NCI-H460 (cell line): ENCODE data around the gene DOCK7. TPM values are rescaled to one million over a fixed set of nuclear protein-coding genes. Genes with fewer than 3 reads are reported as not detected.
A peak's percentile ranks its signal among the peaks of the same experiment; 100 is the strongest.

Source experiments
- DNase-seq: peaks from one replicate; pipeline ENCODE4 v3.0.0-alpha.2; 2016; ENCODE audit warnings: low read depth; ENCODE audit errors: extremely low read depth
- total RNA-seq: library from RNA; depleted of rRNA; stranded (reverse); fragments of >200 nt; shearing (Covaris generic); gene quantifications from 2 replicates; pipeline ENCODE4 v1.2.3, GENCODE V29; 2014

DOCK7 gene
- total RNA-seq, 1 experiment from 2014 or later: 48.6 TPM

- no peak for DNase-seq
Measured at GRCh38 chr1:62457955-62458354, 230.2 kb downstream of the DOCK7 start.

DNA sequence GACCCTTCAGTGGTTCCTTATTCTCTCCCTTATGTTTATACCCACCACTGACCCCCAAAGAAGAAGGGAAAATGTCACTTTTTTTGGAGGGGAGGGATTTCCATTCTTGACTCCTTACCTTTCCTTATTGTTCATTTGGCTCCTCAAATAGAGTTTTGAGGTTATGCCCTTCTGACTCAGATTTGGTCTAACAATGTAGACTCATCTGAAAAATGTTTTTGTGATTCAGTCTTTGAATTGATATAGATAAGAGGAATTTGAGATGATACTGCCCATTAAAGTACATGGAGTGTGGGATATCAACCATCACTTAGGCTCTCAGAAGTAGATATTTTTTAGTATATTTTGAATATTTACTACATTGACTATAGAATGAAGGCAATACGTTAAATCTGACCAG lies 235.2 kb downstream of the DOCK7 start:
- DNase-seq: no peak

- no peak for DNase-seq
Measured at GRCh38 chr1:62450301-62450700, 237.9 kb downstream of the DOCK7 start.

DNA sequence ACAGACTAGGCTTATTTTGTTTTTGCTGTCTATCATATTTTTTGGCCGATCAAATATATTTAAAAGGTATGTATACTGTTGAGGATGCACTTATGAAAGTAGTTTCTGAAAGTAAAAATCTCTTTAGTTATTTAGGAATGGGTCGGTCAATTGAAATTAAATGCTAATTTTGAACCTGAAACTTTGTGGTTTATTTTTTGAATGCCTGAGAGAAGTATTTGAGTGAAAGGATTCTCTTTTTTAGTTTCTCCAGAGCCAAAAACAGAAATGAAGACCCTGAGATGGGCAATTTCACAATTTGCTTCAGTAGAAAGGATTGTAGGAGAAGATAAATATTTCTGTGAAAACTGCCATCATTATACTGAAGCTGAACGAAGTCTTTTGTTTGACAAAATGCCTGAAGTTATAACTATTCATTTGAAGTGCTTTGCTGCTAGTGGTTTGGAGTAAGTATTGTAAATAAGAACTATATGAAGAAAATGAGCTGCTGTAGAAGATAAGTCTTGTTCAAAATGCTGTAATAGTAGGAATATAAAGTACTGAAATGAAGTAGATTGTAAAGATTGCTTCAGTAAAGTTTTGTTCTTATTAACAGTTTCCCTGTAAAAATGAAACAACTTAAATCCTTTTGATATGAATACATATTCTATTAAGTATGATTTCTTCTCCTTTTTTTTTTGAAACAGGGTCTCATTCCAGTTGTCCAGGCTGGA lies 239.8 kb downstream of the DOCK7 start:
- DNase-seq: no peak

DNA sequence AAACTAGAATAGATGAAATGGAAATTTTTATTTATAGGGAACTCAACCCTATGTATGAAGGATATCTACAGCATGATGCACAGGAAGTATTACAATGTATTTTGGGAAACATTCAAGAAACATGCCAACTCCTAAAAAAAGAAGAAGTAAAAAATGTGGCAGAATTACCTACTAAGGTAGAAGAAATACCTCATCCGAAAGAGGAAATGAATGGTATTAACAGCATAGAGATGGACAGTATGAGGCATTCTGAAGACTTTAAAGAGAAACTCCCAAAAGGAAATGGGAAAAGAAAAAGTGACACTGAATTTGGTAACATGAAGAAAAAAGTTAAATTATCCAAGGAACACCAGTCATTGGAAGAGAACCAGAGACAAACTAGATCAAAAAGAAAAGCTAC lies 243.5 kb downstream of the DOCK7 start:
- no peak for DNase-seq

- DNase-seq: no peak
Measured at GRCh38 chr1:62439652-62440371, 248.4 kb downstream of the DOCK7 start.

DNA sequence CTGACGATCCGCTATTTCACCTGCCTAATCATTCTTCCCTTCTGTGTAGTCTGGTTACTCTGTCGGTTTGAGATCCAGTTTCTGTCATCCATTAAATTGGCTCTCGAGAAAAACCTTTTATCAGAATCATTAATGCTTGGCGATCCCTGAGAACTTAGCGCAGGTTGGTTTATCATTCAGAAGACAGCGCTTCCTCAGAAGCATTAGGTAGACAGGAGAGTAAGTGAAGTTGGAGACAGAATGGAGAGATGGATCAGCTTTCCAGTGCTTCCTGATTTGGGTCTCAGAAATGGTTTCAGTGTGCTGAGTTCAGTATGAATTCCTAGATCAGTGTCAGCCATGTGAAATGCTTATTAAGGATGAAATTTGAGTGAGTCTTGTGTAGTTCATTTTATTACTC lies 250.0 kb downstream of the DOCK7 start:
- DNase-seq: no peak

- DNase-seq: no peak
Measured at GRCh38 chr1:62437273-62437940, 250.8 kb downstream of the DOCK7 start.

DNA sequence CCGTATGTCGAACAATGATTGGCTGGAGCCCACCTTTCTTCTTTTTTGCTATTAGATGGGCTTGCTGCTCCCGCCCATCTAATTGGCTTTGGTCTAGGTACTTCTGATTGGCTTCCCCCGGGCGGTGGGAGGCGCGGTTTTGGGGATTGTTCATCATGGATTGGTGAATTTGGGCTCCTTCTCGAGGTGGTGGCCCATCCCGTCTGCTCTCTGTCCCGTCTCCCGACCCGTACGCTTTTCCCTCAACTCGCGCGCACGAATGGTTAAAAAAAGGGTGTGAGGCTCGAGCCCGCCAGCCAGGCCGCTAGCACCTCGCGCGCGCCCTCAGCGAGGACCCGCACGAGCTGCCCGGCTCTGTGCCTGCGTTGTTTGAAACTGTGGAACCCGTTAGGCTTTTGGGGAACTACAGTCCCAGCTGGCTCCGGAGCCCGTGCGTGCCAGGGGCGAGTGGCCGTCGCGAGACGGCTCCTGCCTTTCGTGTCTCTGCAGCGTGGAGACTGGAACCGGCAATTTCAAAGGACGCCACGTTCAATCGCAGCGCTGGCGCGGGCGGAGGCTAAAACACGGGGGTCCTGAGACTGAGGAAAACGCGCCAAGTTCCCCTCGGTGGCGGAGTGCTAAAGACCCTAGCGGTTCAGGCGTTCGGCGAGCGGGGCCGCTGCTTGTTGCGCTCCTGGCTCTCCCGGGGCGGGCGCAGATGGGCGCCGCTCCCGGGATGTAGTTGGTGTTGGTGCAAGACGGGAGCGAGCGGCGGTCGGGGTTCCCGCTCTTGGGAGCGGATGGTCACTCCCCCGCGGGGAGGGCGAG lies 251.5 kb downstream of the DOCK7 start, which contains the start of gene USP1:
USP1 (plus strand) TSS at position 584 of the 807 bp plus-strand sequence. CDS start 2,819 bp downstream, outside the sequence.
- peak; percentile 100 for DNase-seq

DNA sequence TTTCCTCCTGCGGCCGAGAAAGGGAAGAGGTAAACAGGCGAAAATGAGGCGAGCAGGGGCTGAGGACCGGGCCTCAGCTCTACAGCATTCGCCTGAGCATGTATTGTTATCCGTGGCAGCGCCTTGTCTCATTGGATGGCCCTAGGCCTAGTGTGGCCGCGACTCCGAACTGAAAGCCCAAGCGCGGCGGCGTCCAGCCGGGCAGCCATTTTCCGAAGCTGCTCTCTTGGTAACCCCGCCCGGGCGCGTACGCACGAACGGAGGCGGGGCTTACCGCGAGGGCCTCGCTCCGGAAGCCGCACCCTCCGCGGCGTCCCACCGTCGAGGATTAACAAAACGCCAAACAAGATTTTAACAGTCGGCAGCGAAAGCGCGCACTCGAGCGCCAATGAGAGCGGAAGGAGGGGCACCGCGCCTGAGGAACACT lies 252.1 kb downstream of the DOCK7 start:
- DNase-seq: no peak

GRCh38 chr1:62435231-62436038 lies 252.8 kb downstream of the DOCK7 start:
- no peak for DNase-seq

DNA sequence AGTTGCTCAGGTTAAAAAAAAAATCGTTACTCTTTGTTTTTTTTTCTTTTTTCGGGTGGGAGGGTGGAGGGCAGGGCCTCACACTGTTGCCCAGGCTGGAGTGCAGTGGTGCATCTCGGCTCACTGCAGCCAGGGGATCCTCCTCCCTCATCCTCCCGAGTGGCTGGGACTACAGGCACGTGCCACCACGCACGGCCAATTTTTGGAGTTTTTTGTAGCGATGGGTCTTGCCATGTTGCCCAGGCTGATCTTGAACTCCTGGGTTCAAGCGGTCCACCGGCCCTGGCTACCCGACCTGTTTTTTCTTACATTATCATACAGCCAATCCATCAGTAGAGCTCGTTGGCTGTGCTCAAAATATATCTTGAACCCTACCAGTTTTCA lies 253.6 kb downstream of the DOCK7 start:
- no peak for DNase-seq

DNA sequence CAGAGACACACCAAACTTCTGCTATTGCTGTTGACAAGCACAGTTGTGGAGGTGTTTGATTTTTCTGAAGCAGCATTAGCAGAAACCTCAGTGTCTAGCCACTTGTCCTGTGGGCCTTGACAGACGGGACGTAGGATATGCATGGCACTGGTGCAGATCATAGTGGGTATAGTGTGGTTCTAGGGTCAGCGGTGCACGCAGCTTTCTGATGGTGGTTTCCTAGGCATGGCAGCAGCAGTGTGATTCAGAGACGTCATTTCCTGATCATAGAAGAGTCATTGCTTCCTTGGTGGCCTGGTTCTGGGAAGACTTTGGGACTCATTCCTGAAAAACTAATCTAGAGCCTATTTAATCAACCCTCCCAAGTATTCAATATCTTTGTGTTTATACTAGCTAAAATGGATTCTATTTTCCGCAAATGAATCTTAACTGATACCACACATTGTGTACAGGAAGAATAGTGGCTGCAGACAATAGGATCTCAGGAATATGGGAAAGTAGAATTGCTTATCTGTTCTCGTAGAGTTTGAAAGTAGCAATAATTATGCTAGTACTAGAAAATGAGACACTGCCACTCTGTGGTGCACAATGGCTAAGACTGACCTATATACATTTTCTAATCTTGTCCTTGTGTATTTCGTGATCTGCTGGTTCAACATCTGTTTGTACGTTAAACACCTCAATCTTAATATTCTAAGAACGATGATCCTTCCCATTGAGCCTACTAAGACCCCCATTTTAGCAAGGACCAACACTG lies 254.1 kb downstream of the DOCK7 start:
- no peak for DNase-seq

GRCh38 chr1:62429581-62429980 lies 258.6 kb downstream of the DOCK7 start:
- DNase-seq: no peak

- no peak for DNase-seq
Measured at GRCh38 chr1:62428351-62428750, 259.8 kb downstream of the DOCK7 start.

DNA sequence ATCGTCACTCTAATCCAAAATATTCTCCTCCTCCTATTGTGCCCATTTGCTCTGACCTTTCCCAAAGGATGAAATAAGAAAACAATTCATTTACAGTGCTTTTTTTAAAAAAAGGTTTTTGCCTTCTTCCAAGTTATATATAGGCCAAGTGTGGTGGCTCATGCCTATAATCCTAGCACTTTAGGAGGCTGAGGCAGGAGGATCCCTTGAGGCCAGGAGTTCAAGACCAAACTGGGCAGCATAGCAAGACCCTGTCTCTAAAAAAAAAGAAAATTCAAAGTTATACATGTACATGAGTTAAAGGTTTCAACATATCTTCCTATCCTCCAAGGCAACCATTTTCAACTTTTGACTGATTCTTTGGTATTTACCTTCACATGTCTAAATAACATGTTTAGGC lies 261.4 kb downstream of the DOCK7 start:
- no peak for DNase-seq

DNA sequence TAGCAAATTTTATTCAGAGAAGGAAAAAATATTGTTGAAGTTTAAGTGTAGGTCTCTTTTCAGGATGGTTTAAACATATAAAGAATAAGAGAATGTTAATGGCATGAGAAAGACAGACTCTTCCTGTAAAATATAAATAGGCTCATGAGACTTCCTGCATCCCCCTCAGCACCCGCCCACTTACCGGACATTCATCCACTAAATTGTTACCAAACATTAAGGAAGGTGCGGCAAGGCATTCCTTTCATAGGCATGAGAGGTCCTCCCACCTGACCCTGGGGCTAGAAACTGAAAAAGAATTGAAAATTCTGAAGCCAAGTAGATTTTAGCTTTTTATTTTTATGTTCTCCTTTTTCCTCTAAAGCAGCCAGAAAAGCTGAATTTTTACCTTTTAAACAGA lies 261.9 kb downstream of the DOCK7 start:
- DNase-seq: no peak

- no peak for DNase-seq
Measured at GRCh38 chr1:62425041-62425440, 263.1 kb downstream of the DOCK7 start.

DNA sequence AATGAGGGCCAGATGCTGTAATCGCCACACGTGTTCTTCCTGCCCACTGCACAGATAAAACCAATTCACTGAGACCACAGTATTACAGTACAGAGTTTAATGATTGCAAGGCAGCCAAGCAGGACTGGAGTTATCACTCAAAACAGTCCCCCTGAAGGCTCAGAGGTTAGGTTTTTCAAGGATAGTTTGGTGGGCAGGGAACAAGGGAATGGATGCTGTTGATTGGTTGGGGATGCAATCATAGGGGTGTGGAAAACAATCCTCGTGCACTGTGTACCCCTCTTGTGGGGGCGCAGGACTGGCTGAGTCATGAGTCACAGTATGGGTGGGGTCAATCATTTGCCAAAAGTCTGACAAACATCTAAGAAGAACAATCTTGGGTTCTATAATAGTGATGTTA lies 263.8 kb downstream of the DOCK7 start:
- DNase-seq: no peak
